Keratinocyte (primary cell): ENCODE results near the gene RIPPLY2. TPM values are rescaled to one million over a fixed set of nuclear protein-coding genes. Genes with fewer than 3 reads are reported as not detected.

Experiments used
- DNase-seq: peaks from one replicate; pipeline ENCODE4 v3.0.0-alpha.2; 2011; ENCODE audit warnings: low read depth, missing footprints, low spot score
- FAIRE-seq: peaks from 2 replicates; lab custom pipeline; 2011; peaks lifted over from hg19 to GRCh38; lab: Jason Lieb, UNC
- H2AFZ ChIP-seq: 2 replicates; pipeline ENCODE4 v1.6.0; 2012; ENCODE audit warnings: low read length, control low read depth, inconsistent platforms; ENCODE audit not compliant: control insufficient read depth
- H3K27ac ChIP-seq: 2 replicates; pipeline ENCODE4 v1.5.1; 2011; ENCODE audit warnings: low read length; ENCODE audit not compliant: control insufficient read depth, insufficient read depth
- H3K27me3 ChIP-seq: 3 replicates; pipeline ENCODE4 v1.6.0; 2011; ENCODE audit warnings: low read length; ENCODE audit not compliant: control insufficient read depth, insufficient read depth; ENCODE audit errors: extremely low read depth
- H3K36me3 ChIP-seq, 2 experiments: 2 replicates in 1 of 2; 3 replicates in 1 of 2; pipeline ENCODE4 v1.5.1; 2011; ENCODE audit warnings: low read length in 2 of 2, mild to moderate bottlenecking in 1 of 2; ENCODE audit not compliant: control insufficient read depth in 2 of 2, insufficient read depth in 2 of 2; ENCODE audit errors: extremely low read depth in 1 of 2
- H3K4me1 ChIP-seq: 3 replicates; pipeline ENCODE4 v1.5.1; 2011; ENCODE audit warnings: low read length; ENCODE audit not compliant: control insufficient read depth, insufficient read depth; ENCODE audit errors: extremely low read depth
- H3K4me2 ChIP-seq: 3 replicates; pipeline ENCODE4 v1.6.0; 2011; ENCODE audit warnings: low read depth, low read length; ENCODE audit not compliant: control insufficient read depth, insufficient read depth; ENCODE audit errors: extremely low read depth
- H3K4me3 ChIP-seq, 3 experiments: fragments of 200-600 bp in 1 of 3; sonication (generic) in 1 of 3; 2 replicates in 2 of 3; 3 replicates in 1 of 3; pipeline ENCODE4 v1.5.1; 2011 to 2016; ENCODE audit warnings: low read length in 3 of 3, mild to moderate bottlenecking in 3 of 3, control low read depth in 2 of 3, inconsistent platforms in 1 of 3, low read depth in 1 of 3, mixed read lengths in 1 of 3, mixed run types in 1 of 3, moderate library complexity in 1 of 3; ENCODE audit not compliant: control insufficient read depth in 2 of 3, insufficient read depth in 2 of 3; ENCODE audit errors: extremely low read depth in 1 of 3
- H3K79me2 ChIP-seq: 2 replicates; pipeline ENCODE4 v1.6.0; 2012; ENCODE audit warnings: low read length; ENCODE audit not compliant: control insufficient read depth, insufficient read depth
- H3K9ac ChIP-seq: 3 replicates; pipeline ENCODE4 v1.6.0; 2011; ENCODE audit warnings: low read length; ENCODE audit not compliant: control insufficient read depth, insufficient read depth; ENCODE audit errors: extremely low read depth
- H3K9me1 ChIP-seq: 3 replicates; pipeline ENCODE4 v1.6.0; 2011; ENCODE audit warnings: low read length; ENCODE audit not compliant: control insufficient read depth, insufficient read depth; ENCODE audit errors: extremely low read depth
- H3K9me3 ChIP-seq: 2 replicates; pipeline ENCODE4 v1.5.1; 2012; ENCODE audit warnings: low read depth, low read length; ENCODE audit not compliant: control insufficient read depth
- H4K20me1 ChIP-seq: 3 replicates; pipeline ENCODE4 v1.6.0; 2011; ENCODE audit warnings: low read length; ENCODE audit not compliant: control insufficient read depth, insufficient read depth; ENCODE audit errors: extremely low read depth
- EZH2 ChIP-seq: IDR thresholded peaks from one replicate; pipeline ENCODE4 v1.6.1; 2012; ENCODE audit warnings: inconsistent platforms, mild to moderate bottlenecking, low read length, moderate library complexity
- dilution Hi-C: fragments of 300-500 bp; cut with MboI; formaldehyde crosslinking; loops from one replicate; pipeline ENCODE4 v1.7.0; 2020; ENCODE audit warnings: low sequenced_read_pairs; ENCODE audit not compliant: extremely low pct_ligation_motif_present
- polyA plus RNA-seq, 5 experiments: library from polyadenylated mRNA; depleted of rRNA in 3 of 5; stranded (reverse) in 3 of 5; stranded (forward) in 1 of 5; unstranded in 1 of 5; fragments of >200 nt; gene quantifications; 1 replicate in 1 of 5; 2 replicates in 3 of 5; 3 replicates in 1 of 5; pipeline versions ENCODE4 v1.2.1 to v1.2.3, GENCODE V29; 2011 to 2012; ENCODE audit warnings: missing spikeins in 2 of 5, low read depth in 1 of 5, low replicate concordance in 1 of 5
- TF ChIP-seq, protein P1 (sequence below), 3 experiments: IDR thresholded peaks in 1 of 3; conservative IDR thresholded peaks in 1 of 3; optimal IDR thresholded peaks in 1 of 3; 2 replicates in 2 of 3; 3 replicates in 1 of 3; pipeline versions ENCODE3 to v1.5.1; 2011; ENCODE audit warnings: low read length in 3 of 3, mild to moderate bottlenecking in 3 of 3, moderate library complexity in 2 of 3, control low read depth in 1 of 3, inconsistent platforms in 1 of 3; ENCODE audit not compliant: insufficient read depth in 2 of 3; ENCODE audit errors: extremely low read depth in 1 of 3

The RIPPLY2 gene
- polyA plus RNA-seq, 1 donor (not counting 4 experiments of a cell fraction or from before 2014, with no cell fraction given), result 0.60 TPM

DNA sequence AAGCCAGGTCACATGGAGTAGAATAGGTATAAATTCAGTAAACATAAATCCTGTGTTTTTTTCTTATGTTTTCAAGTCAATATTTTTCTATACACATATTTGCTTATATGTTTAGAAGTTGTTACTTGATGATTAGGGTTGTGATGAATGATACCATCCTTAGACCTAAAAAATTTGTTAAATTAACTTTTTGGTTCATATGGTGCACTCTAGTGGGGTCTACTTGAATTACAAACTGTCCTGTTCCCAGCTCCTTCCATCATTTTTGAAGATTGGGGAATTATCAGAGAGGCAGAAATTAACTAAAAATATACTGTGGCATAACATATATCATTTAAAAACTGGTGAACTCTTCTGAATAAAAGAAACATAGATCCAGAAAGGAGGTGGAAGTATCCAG, 48.3 kb upstream of the RIPPLY2 start:
- H3K9ac ChIP-seq, result no peak overlapping the region
- no peak overlapping the region for H2AFZ ChIP-seq
- no peak overlapping the region for H3K4me2 ChIP-seq
- FAIRE-seq (no peak), DNase-seq (no peak)
- no peaks in the 10 kb centered on the region for H3K36me3 ChIP-seq
- no peaks in the 10 kb centered on the region for H3K9me1 ChIP-seq
- H3K79me2 ChIP-seq, result no peaks in the 10 kb centered on the region
- dilution Hi-C loops, result no loop called here
- H3K4me1 ChIP-seq, result no peaks in the 10 kb centered on the region
- H3K27ac ChIP-seq, result no peak overlapping the region
- TF ChIP-seq, protein P1, sequence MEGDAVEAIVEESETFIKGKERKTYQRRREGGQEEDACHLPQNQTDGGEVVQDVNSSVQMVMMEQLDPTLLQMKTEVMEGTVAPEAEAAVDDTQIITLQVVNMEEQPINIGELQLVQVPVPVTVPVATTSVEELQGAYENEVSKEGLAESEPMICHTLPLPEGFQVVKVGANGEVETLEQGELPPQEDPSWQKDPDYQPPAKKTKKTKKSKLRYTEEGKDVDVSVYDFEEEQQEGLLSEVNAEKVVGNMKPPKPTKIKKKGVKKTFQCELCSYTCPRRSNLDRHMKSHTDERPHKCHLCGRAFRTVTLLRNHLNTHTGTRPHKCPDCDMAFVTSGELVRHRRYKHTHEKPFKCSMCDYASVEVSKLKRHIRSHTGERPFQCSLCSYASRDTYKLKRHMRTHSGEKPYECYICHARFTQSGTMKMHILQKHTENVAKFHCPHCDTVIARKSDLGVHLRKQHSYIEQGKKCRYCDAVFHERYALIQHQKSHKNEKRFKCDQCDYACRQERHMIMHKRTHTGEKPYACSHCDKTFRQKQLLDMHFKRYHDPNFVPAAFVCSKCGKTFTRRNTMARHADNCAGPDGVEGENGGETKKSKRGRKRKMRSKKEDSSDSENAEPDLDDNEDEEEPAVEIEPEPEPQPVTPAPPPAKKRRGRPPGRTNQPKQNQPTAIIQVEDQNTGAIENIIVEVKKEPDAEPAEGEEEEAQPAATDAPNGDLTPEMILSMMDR (optimal IDR thresholded peaks at IDR 0.05 in 1 of 3, IDR thresholded peaks at IDR 0.05 in 1 of 3, conservative IDR thresholded peaks at IDR 0.05 in 1 of 3; ENCODE audit: extremely low read depth in 1 of 3, insufficient read depth in 2 of 3, low read length in 3 of 3), result no peak
- no peak for TF ChIP-seq EZH2
- no peaks in the 10 kb centered on the region for H3K9me3 ChIP-seq
- H3K4me3 ChIP-seq, result no peak overlapping the region
- no peaks in the 10 kb centered on the region for H3K27me3 ChIP-seq
- H4K20me1 ChIP-seq, result no peaks in the 10 kb centered on the region

DNA sequence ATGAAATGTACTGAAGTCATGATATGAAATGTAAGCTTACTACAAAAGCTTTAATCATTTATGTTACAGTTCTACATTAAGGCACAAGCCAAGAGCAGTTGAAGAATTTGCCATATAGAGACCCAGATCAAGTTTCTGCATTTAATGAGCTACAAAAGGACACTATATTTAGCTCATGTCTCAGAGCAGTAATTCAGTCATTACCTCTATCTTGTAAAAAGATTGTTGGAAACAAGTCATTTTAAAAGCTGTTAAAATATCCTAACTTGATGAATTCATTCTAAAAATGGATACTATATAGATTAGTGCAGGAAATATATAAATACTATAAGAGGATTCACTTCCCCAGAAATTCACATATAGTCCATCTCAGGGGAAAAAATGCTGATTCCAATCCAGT, 45.2 kb upstream of the RIPPLY2 start:
- H3K4me3 ChIP-seq, result no peak overlapping the region
- H3K79me2 ChIP-seq, result no peaks in the 10 kb centered on the region
- no peaks in the 10 kb centered on the region for H3K9me3 ChIP-seq
- H4K20me1 ChIP-seq, result no peaks in the 10 kb centered on the region
- FAIRE-seq, result no peak
- no peak overlapping the region for H3K9ac ChIP-seq
- DNase-seq, result no peak
- TF ChIP-seq, protein P1 (optimal IDR thresholded peaks at IDR 0.05 in 1 of 3, IDR thresholded peaks at IDR 0.05 in 1 of 3, conservative IDR thresholded peaks at IDR 0.05 in 1 of 3; ENCODE audit: extremely low read depth in 1 of 3, insufficient read depth in 2 of 3, low read length in 3 of 3), result no peak
- TF ChIP-seq EZH2, result no peak
- no peak overlapping the region for H3K27ac ChIP-seq
- H3K4me2 ChIP-seq, result no peak overlapping the region
- H3K36me3 ChIP-seq, result no peaks in the 10 kb centered on the region
- no peak overlapping the region for H2AFZ ChIP-seq
- dilution Hi-C loops, result no loop called here
- no peaks in the 10 kb centered on the region for H3K9me1 ChIP-seq
- no peaks in the 10 kb centered on the region for H3K4me1 ChIP-seq
- H3K27me3 ChIP-seq, result no peaks in the 10 kb centered on the region
